ENCODE data around the gene NCK1.

GRCh38 chr3:136835813-136836510 is 26.0 kb upstream of the NCK1 start:
- TF ChIP-seq POLR2AphosphoS5 (IDR thresholded peaks at IDR 0.05; ENCODE audit: borderline replicate concordance, low read depth, low read length), result no peak
- TF ChIP-seq EZH2 (IDR thresholded peaks at IDR 0.05), result no peak
- TF ChIP-seq FOXP2 (optimal IDR thresholded peaks at IDR 0.05; ENCODE audit: control extremely low read depth, extremely low read length, insufficient read depth), result no peak

Measured in SK-N-MC (cell line).